PC-9 (cell line): ENCODE data around the gene TOE1. TPM values are rescaled to one million over a fixed set of nuclear protein-coding genes. Genes with fewer than 3 reads are reported as not detected.
"Not testable (repeated sequence)": the region's sequence is repeated elsewhere in the genome, so short reads cannot be mapped to it uniquely, and the experiment has no call there.

Experiments
- BruUV-seq: library from RNA; stranded (reverse); fragments of 400-500 nt; replicated peaks from 2 replicates; lab custom pipeline; 2021; lab: Mats Ljungman, UMichigan
- CTCF ChIA-PET: fragments of 300-600 bp; sonication (Branson Sonifier 250); formaldehyde crosslinking; loops from one replicate; lab custom pipeline; 2022; ENCODE audit warnings: antibody characterized with exemption; lab: Charles Lee
- POLR2A ChIA-PET: fragments of 300-600 bp; sonication (Branson Sonifier 250); formaldehyde crosslinking; loops from one replicate; lab custom pipeline; 2022; ENCODE audit warnings: antibody characterized with exemption; ENCODE audit not compliant: unreplicated experiment; lab: Charles Lee
- DNase-seq, 2 experiments: peaks; one replicate each; pipeline versions ENCODE4 v3.0.0 to v3.0.0-alpha.2; 2015 to 2022; ENCODE audit warnings: mixed read lengths in 1 of 2
- H2AFZ ChIP-seq: fragments of 200-600 bp; sonication (generic); 2 replicates; pipeline ENCODE4 v1.8.1; 2017; ENCODE audit warnings: antibody characterized with exemption
- H3F3A ChIP-seq: fragments of 200-600 bp; sonication (generic); 2 replicates; pipeline ENCODE4 v1.8.1; 2017; ENCODE audit warnings: antibody characterized with exemption, mild to moderate bottlenecking, low read depth; ENCODE audit not compliant: insufficient read depth
- H3K27ac ChIP-seq: fragments of 200-600 bp; sonication (generic); 2 replicates; pipeline ENCODE4 v1.6.1; 2016; ENCODE audit warnings: mixed run types
- H3K27me3 ChIP-seq: fragments of 200-600 bp; sonication (generic); 2 replicates; pipeline ENCODE4 v1.6.1; 2016; ENCODE audit warnings: low read depth, mixed run types; ENCODE audit not compliant: insufficient read depth
- H3K36me3 ChIP-seq: fragments of 200-600 bp; sonication (generic); 2 replicates; pipeline ENCODE4 v1.6.1; 2016; ENCODE audit warnings: low read depth, mixed run types
- H3K4me1 ChIP-seq: fragments of 200-600 bp; sonication (generic); replicated peaks from 2 replicates; pipeline ENCODE4 v1.6.1; 2016; ENCODE audit warnings: mixed run types; ENCODE audit not compliant: insufficient read depth
- H3K4me2 ChIP-seq: fragments of 200-600 bp; sonication (generic); 2 replicates; pipeline ENCODE4 v1.6.1; 2017; ENCODE audit warnings: mixed run types
- H3K4me3 ChIP-seq: fragments of 200-600 bp; sonication (generic); 2 replicates; pipeline ENCODE4 v1.6.1; 2016; ENCODE audit warnings: mixed run types
- H3K79me2 ChIP-seq: fragments of 200-600 bp; sonication (generic); 2 replicates; pipeline ENCODE4 v1.6.1; 2017; ENCODE audit warnings: low read depth, mixed run types
- H3K9me2 ChIP-seq: fragments of 200-600 bp; sonication (generic); 2 replicates; pipeline ENCODE4 v1.8.1; 2017; ENCODE audit warnings: mild to moderate bottlenecking; ENCODE audit not compliant: insufficient read depth
- H3K9me3 ChIP-seq: fragments of 200-600 bp; sonication (generic); 2 replicates; pipeline ENCODE4 v1.8.1; 2016; ENCODE audit warnings: low read depth; ENCODE audit not compliant: insufficient read depth
- H4K20me1 ChIP-seq: fragments of 200-600 bp; sonication (generic); 2 replicates; pipeline ENCODE4 v1.8.1; 2017; ENCODE audit not compliant: insufficient read depth
- EZH2 ChIP-seq: fragments of 200-600 bp; sonication (generic); IDR thresholded peaks from 2 replicates; pipeline ENCODE4 v1.8.0; 2017; ENCODE audit warnings: antibody characterized with exemption, low read depth
- intact Hi-C: fragments of 100-400 bp; cut with micrococcal nuclease; formaldehyde crosslinking; loops from one replicate; pipeline ENCODE4 v1.10.0; 2022; ENCODE audit not compliant: unreplicated experiment
- total RNA-seq: library from RNA; stranded (reverse); gene quantifications from 2 replicates; pipeline ENCODE4 v1.2.3, GENCODE V29; 2021
- TF ChIP-seq, protein P1 (sequence below): fragments of 200-600 bp; sonication (generic); conservative IDR thresholded peaks from 2 replicates; pipeline ENCODE4 v1.6.1; 2017; ENCODE audit warnings: mixed run types, antibody characterized with exemption, mild to moderate bottlenecking, moderate library complexity

TOE1 gene
- total RNA-seq, 1 experiment from 2014 or later = 20.4 TPM

- Histone ChIP-seq H3K4me1 (no peaks in the 10 kb centered on the region), H3F3A (no peaks in the 10 kb centered on the region), H3K9me3 (no peaks in the 10 kb centered on the region), H3K27ac (no peak overlapping the region), H3K79me2 (no peaks in the 10 kb centered on the region), H2AFZ (no peak overlapping the region), H4K20me1 (no peaks in the 10 kb centered on the region), H3K4me3 (no peak overlapping the region), H3K4me2 (no peak overlapping the region), H3K36me3 (no peaks in the 10 kb centered on the region), H3K27me3 (no peaks in the 10 kb centered on the region), H3K9me2 (no peaks in the 10 kb centered on the region)
- no TSS peak for BruUV-seq
- ChIA-PET POLR2A (no interaction called here), CTCF (interaction anchor here (0.6 kb wide), 1 partner anchor 68 kb away, joined by 4 read pairs; no protein-coding TSS in a partner anchor)
- intact Hi-C loops = no loop called here
- TF ChIP-seq EZH2 = no peak
- TF ChIP-seq, protein P1, sequence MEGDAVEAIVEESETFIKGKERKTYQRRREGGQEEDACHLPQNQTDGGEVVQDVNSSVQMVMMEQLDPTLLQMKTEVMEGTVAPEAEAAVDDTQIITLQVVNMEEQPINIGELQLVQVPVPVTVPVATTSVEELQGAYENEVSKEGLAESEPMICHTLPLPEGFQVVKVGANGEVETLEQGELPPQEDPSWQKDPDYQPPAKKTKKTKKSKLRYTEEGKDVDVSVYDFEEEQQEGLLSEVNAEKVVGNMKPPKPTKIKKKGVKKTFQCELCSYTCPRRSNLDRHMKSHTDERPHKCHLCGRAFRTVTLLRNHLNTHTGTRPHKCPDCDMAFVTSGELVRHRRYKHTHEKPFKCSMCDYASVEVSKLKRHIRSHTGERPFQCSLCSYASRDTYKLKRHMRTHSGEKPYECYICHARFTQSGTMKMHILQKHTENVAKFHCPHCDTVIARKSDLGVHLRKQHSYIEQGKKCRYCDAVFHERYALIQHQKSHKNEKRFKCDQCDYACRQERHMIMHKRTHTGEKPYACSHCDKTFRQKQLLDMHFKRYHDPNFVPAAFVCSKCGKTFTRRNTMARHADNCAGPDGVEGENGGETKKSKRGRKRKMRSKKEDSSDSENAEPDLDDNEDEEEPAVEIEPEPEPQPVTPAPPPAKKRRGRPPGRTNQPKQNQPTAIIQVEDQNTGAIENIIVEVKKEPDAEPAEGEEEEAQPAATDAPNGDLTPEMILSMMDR = no peak
- DNase-seq = no peak
These were observed 41.3 kb downstream of the TOE1 start for GRCh38 chr1:45381243-45381642.

DNA sequence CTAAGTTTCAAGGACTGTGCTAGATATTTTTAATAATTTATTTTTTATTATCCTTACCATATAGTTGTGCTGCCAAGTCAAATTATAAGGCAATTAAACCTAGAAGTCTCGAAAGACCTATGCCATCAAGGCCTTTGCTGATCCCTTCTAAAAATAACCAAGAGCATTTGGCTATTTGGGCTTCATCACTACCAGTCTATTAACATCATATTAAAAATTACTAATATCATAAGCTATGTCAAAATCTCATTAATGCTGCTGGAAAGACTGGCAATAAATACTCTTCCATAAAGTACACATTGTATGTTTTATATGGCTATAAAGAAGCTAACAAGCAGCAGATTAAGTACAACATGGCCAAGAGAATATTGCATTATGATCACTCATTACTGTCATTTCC lies 43.2 kb downstream of the TOE1 start:
- H3K4me3 ChIP-seq = no peak overlapping the region
- ChIA-PET CTCF (no interaction called here), POLR2A (no interaction called here)

DNA sequence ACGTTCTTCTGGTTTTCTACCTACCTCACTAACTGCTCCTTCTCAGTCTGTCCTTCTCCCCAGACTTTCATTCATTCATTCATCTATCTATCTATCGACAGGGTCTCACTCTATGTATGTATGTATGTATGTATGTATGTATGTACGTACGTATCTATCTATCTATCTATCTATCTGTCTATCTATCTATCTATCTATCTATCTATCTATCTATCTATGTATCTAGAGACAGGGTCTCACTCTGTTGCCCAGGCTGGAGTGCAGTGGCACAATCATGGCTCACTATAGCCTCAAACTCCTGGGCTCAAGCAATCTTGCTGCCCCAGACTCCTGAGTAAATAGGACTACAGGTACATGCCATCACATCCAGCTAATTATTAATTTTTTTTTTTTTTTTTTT lies 44.2 kb downstream of the TOE1 start:
- DNase-seq, POLR2A ChIA-PET, H3K79me2 ChIP-seq, H4K20me1 ChIP-seq, H3K27ac ChIP-seq, CTCF ChIA-PET, H3F3A ChIP-seq, H3K4me2 ChIP-seq, intact Hi-C loops, H3K36me3 ChIP-seq, H2AFZ ChIP-seq, H3K27me3 ChIP-seq, H3K9me3 ChIP-seq, H3K4me1 ChIP-seq, H3K9me2 ChIP-seq, H3K4me3 ChIP-seq, BruUV-seq: not testable (repeated sequence)

More for the DNA sequence above, 43.2 kb downstream of the TOE1 start:
- DNase-seq = no peak
- no peaks in the 10 kb centered on the region for H3F3A ChIP-seq
- TF ChIP-seq, protein P1 = no peak
- no peak for TF ChIP-seq EZH2
- no peaks in the 10 kb centered on the region for H3K9me3 ChIP-seq
- no peaks in the 10 kb centered on the region for H3K36me3 ChIP-seq
- no peaks in the 10 kb centered on the region for H3K4me1 ChIP-seq
- no peak overlapping the region for H3K4me2 ChIP-seq
- no peak overlapping the region for H3K27ac ChIP-seq
- H3K79me2 ChIP-seq = no peaks in the 10 kb centered on the region
- no TSS peak for BruUV-seq
- no peaks in the 10 kb centered on the region for H4K20me1 ChIP-seq
- H3K27me3 ChIP-seq = no peaks in the 10 kb centered on the region
- no peaks in the 10 kb centered on the region for H3K9me2 ChIP-seq
- no peak overlapping the region for H2AFZ ChIP-seq
- intact Hi-C loops = no loop called here

DNA sequence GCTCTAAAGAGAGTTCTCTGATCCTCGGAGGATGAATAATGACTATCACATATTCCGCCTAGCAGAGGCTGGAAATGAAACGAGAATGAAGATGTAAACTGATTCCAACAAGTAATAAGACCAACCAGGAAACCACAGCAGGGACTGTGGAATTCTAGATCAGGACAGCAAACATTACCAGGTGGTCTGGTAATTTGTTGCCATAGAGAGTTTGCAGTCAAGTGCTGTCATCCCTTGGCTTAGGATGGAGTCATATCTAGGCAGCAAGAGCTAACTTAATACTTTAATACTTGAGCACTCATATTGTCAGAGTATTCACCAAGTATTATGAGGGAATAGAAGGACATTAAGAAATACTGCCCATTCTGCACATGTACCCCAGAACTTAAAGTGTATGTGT lies 45.3 kb downstream of the TOE1 start:
- no peaks in the 10 kb centered on the region for H3F3A ChIP-seq
- H4K20me1 ChIP-seq = no peaks in the 10 kb centered on the region
- H3K4me1 ChIP-seq = no peaks in the 10 kb centered on the region
- TF ChIP-seq, protein P1 = no peak
- TF ChIP-seq EZH2 = no peak
- no peak overlapping the region for H2AFZ ChIP-seq
- no peaks in the 10 kb centered on the region for H3K27me3 ChIP-seq
- H3K36me3 ChIP-seq = no peaks in the 10 kb centered on the region
- no peaks in the 10 kb centered on the region for H3K79me2 ChIP-seq
- H3K9me3 ChIP-seq = no peaks in the 10 kb centered on the region
- BruUV-seq = no TSS peak
- POLR2A ChIA-PET = no interaction called here
- no peaks in the 10 kb centered on the region for H3K9me2 ChIP-seq
- CTCF ChIA-PET = no interaction called here
- no peak overlapping the region for H3K4me2 ChIP-seq
- H3K4me3 ChIP-seq = no peak overlapping the region
- DNase-seq = no peak
- H3K27ac ChIP-seq = no peak overlapping the region
- intact Hi-C loops = no loop called here
